ENCODE results near the gene EEF1AKMT1. TPM values are rescaled to one million over a fixed set of nuclear protein-coding genes. Genes with fewer than 3 reads are reported as not detected.

EEF1AKMT1 gene
- total RNA-seq (2022; extraction: Qiagen RNA extraction; ENCODE audit: low read depth): 3.4 to 7.2 TPM (median 4.3 TPM) in 5 replicates

GRCh38 chr13:20773194-20774080 lies at the start of gene EEF1AKMT1:
Gene EEF1AKMT1 (minus strand): TSS chr13:20773961. CDS start chr13:20757598, 16,363 bp downstream.

GRCh38 chr13:20702915-20703779 lies 70.6 kb downstream of the EEF1AKMT1 start, which contains the start of gene IL17D:
Gene IL17D (plus strand): TSS chr13:20703699. CDS start chr13:20704002, 303 bp downstream.

Other genes with a start within 250 kb of the EEF1AKMT1 start
- gene CRYL1, start 248.1 kb downstream of the EEF1AKMT1 start, total RNA-seq (2022; extraction: Qiagen RNA extraction; ENCODE audit: low read depth): 4.9 to 6.5 TPM (median 5.7 TPM) in 5 replicates
- 5.1 to 12.6 TPM (median 9.0 TPM) in 5 replicates for gene IFT88, start 206.8 kb downstream of the EEF1AKMT1 start, total RNA-seq (2022; extraction: Qiagen RNA extraction; ENCODE audit: low read depth)
- gene IL17D, start 70.3 kb downstream of the EEF1AKMT1 start, total RNA-seq (2022; extraction: Qiagen RNA extraction; ENCODE audit: low read depth): 1.1 to 1.5 TPM (median 1.2 TPM) in 5 replicates
- 3.8 to 8.0 TPM (median 6.2 TPM) in 5 replicates for gene XPO4, start 128.8 kb upstream of the EEF1AKMT1 start, total RNA-seq (2022; extraction: Qiagen RNA extraction; ENCODE audit: low read depth)

Measured in A549 treated with ZK216348 at 1 μM for 4 hours (cell line).